CD14-positive monocyte (primary cell): Measurements from ENCODE around the gene MED27. TPM values are rescaled to one million over a fixed set of nuclear protein-coding genes. Genes with fewer than 3 reads are reported as not detected.

Experiments
- DNase-seq, 3 donors: peaks; one replicate each; pipeline ENCODE4 v3.0.0-alpha.2; 2011 to 2022
- H2AFZ ChIP-seq: 2 replicates; pipeline ENCODE4 v1.6.0; 2012; ENCODE audit warnings: mild to moderate bottlenecking, low read depth, low read length, inconsistent platforms; ENCODE audit not compliant: insufficient read depth, poor library complexity, severe bottlenecking
- H3K27ac ChIP-seq, 2 donors: 1 replicate in 1 of 2; 2 replicates in 1 of 2; pipeline ENCODE4 v1.5.1; 2012 to 2013; ENCODE audit warnings: low read length in 2 of 2, control low read depth in 1 of 2, inconsistent platforms in 1 of 2, low read depth in 1 of 2, mild to moderate bottlenecking in 1 of 2
- H3K27me3 ChIP-seq, 2 donors: one replicate each; pipeline versions ENCODE4 v1.6.0 to v1.6.1; 2011 to 2013; ENCODE audit warnings: low read length in 2 of 2; ENCODE audit not compliant: control insufficient read depth in 2 of 2, insufficient read depth in 2 of 2
- H3K36me3 ChIP-seq, 2 donors: replicated peaks in 1 of 2; 1 replicate in 1 of 2; 2 replicates in 1 of 2; pipeline versions ENCODE4 v1.5.1 to v1.6.1; 2012 to 2013; ENCODE audit warnings: low read length in 2 of 2, control low read depth in 1 of 2, inconsistent platforms in 1 of 2, mild to moderate bottlenecking in 1 of 2; ENCODE audit not compliant: insufficient read depth in 2 of 2, control insufficient read depth in 1 of 2
- H3K4me1 ChIP-seq, 2 donors: 1 replicate in 1 of 2; 2 replicates in 1 of 2; pipeline versions ENCODE4 v1.5.1 to v1.6.1; 2012 to 2013; ENCODE audit warnings: low read length in 2 of 2, control low read depth in 1 of 2, inconsistent platforms in 1 of 2, mild to moderate bottlenecking in 1 of 2, moderate library complexity in 1 of 2; ENCODE audit not compliant: insufficient read depth in 2 of 2, control insufficient read depth in 1 of 2
- H3K4me2 ChIP-seq: replicated peaks from 2 replicates; pipeline ENCODE3; 2012; ENCODE audit warnings: low read length, moderate library complexity, mild to moderate bottlenecking; ENCODE audit not compliant: poor library complexity, severe bottlenecking; ENCODE audit errors: extremely low read depth
- H3K4me3 ChIP-seq, 3 experiments: fragments of 200-600 bp in 1 of 3; sonication (generic) in 1 of 3; replicated peaks in 1 of 3; 1 replicate in 2 of 3; 2 replicates in 1 of 3; pipeline ENCODE4 v1.5.1; 2011 to 2013; ENCODE audit warnings: low read length in 3 of 3, mild to moderate bottlenecking in 3 of 3, control low read depth in 2 of 3, low read depth in 2 of 3, inconsistent platforms in 1 of 3, moderate library complexity in 1 of 3
- H3K79me2 ChIP-seq: 2 replicates; pipeline ENCODE4 v1.6.0; 2012; ENCODE audit warnings: mild to moderate bottlenecking, control low read depth, inconsistent platforms, low read length, moderate library complexity; ENCODE audit not compliant: insufficient read depth
- H3K9ac ChIP-seq: 2 replicates; pipeline ENCODE4 v1.6.0; 2017; ENCODE audit warnings: low read length, mild to moderate bottlenecking; ENCODE audit not compliant: insufficient read depth, poor library complexity, severe bottlenecking
- H3K9me3 ChIP-seq, 2 donors: replicated peaks in 1 of 2; 1 replicate in 1 of 2; 2 replicates in 1 of 2; pipeline versions ENCODE4 v1.5.1 to v1.6.1; 2012 to 2013; ENCODE audit warnings: low read length in 2 of 2, control low read depth in 1 of 2; ENCODE audit not compliant: control insufficient read depth in 1 of 2, insufficient read depth in 1 of 2
- H4K20me1 ChIP-seq: 2 replicates; pipeline ENCODE4 v1.6.0; 2012; ENCODE audit warnings: mild to moderate bottlenecking, low read length, control low read depth, moderate library complexity; ENCODE audit not compliant: insufficient read depth
- H3K27ac Mint-ChIP-seq, 7 donors: one replicate each; pipeline ENCODE4 v1.8.0; 2020; ENCODE audit warnings: mild to moderate bottlenecking in 7 of 7, mixed read lengths in 7 of 7, moderate library complexity in 6 of 7, inconsistent platforms in 2 of 7
- H3K27me3 Mint-ChIP-seq, 3 donors: one replicate each; pipeline ENCODE4 v1.8.0; 2021 to 2022; ENCODE audit warnings: low read depth in 3 of 3, mild to moderate bottlenecking in 3 of 3, mixed read lengths in 3 of 3, moderate library complexity in 3 of 3, inconsistent platforms in 1 of 3
- H3K36me3 Mint-ChIP-seq, 2 donors: one replicate each; pipeline ENCODE4 v1.8.0; 2020; ENCODE audit warnings: mixed read lengths in 2 of 2, inconsistent platforms in 1 of 2, mild to moderate bottlenecking in 1 of 2
- H3K4me1 Mint-ChIP-seq: one replicate; pipeline ENCODE4 v1.8.0; 2020; ENCODE audit warnings: mild to moderate bottlenecking, mixed read lengths
- H3K4me3 Mint-ChIP-seq, 2 donors: one replicate each; pipeline ENCODE4 v1.8.0; 2020; ENCODE audit warnings: mild to moderate bottlenecking in 2 of 2, mixed read lengths in 2 of 2, moderate library complexity in 1 of 2
- H3K9me3 Mint-ChIP-seq, 7 donors: one replicate each; pipeline ENCODE4 v1.8.0; 2020 to 2022; ENCODE audit warnings: mixed read lengths in 7 of 7, mild to moderate bottlenecking in 6 of 7, moderate library complexity in 6 of 7, inconsistent platforms in 2 of 7
- WGBS: methylation state at CpG from one replicate; pipeline ENCODE4 v1.1.5; 2013; ENCODE audit warnings: missing lambda C conversion rate; ENCODE audit not compliant: insufficient coverage; 5-methylcytosine and 5-hydroxymethylcytosine counted together
- intact Hi-C, 2 donors: fragments of 100-400 bp; cut with micrococcal nuclease; formaldehyde crosslinking; loops; one replicate each; pipeline versions ENCODE4 v1.15.0 to v1.15.1; 2023
- polyA plus RNA-seq, 3 donors: library from polyadenylated mRNA; depleted of rRNA in 1 of 3; unstranded in 2 of 3; stranded (reverse) in 1 of 3; fragments of 300-500 nt in 2 of 3; fragments of >200 nt in 1 of 3; fragmentation: Illumina TruSeq in 2 of 3; gene quantifications; 1 replicate in 2 of 3; 2 replicates in 1 of 3; pipeline ENCODE4 v1.2.3, GENCODE V29; 2012 to 2021
- TF ChIP-seq, protein P1 (sequence below): fragments of 200-600 bp; IDR thresholded peaks from one replicate; pipeline ENCODE4 v1.8.0; 2022; ENCODE audit warnings: antibody characterized with exemption, mild to moderate bottlenecking

Gene MED27
- polyA plus RNA-seq, 3 donors, result 14.0 to 26.9 (median 25.8) TPM

DNA sequence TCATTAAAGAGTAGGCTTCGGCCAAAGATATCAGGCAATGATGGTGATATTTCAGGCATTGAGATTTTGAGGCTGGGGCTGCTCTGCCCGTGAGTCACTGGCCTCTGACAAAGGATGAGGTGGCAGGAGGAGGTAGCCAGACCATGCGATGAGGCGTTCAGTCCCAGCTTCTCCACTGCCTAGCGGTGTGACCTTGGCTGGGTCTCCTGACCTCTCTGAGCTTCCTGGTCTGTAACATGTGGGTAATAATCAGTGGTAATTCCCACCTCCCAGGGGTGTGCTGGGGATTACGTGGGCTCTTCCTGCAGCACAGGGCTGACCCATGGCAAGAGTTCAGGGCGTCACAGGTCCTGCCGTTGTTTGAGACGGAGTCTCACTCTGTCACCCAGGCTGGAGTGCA lies 266.6 kb downstream of the MED27 start:
- no peak overlapping the region for H2AFZ ChIP-seq
- H3K4me2 ChIP-seq, result no peak overlapping the region
- no peaks in the 10 kb centered on the region for H3K27me3 ChIP-seq
- intact Hi-C loops, result no loop called here
- Mint-ChIP-seq H3K27me3 (peaks cover 9 to 23% (median 12%) of the 10 kb centered on the region in 3 donors), H3K9me3 (peaks cover 0 to 1% (median 0%) of the 10 kb centered on the region in 7 donors), H3K36me3 (no peaks in the 10 kb centered on the region), H3K4me1 (no peaks in the 10 kb centered on the region), H3K27ac (no peak overlapping the region), H3K4me3 (no peak overlapping the region)
- H3K9me3 ChIP-seq, result no peaks in the 10 kb centered on the region
- no peak overlapping the region for H3K27ac ChIP-seq
- DNase-seq, result no peak
- H3K4me1 ChIP-seq, result no peaks in the 10 kb centered on the region
- no peaks in the 10 kb centered on the region for H4K20me1 ChIP-seq
- no peak overlapping the region for H3K4me3 ChIP-seq
- no peak overlapping the region for H3K9ac ChIP-seq
- 96% methylated on average over 7 of the region's 9 CpGs for WGBS
- H3K79me2 ChIP-seq, result no peaks in the 10 kb centered on the region
- no peaks in the 10 kb centered on the region for H3K36me3 ChIP-seq
- TF ChIP-seq, protein P1, sequence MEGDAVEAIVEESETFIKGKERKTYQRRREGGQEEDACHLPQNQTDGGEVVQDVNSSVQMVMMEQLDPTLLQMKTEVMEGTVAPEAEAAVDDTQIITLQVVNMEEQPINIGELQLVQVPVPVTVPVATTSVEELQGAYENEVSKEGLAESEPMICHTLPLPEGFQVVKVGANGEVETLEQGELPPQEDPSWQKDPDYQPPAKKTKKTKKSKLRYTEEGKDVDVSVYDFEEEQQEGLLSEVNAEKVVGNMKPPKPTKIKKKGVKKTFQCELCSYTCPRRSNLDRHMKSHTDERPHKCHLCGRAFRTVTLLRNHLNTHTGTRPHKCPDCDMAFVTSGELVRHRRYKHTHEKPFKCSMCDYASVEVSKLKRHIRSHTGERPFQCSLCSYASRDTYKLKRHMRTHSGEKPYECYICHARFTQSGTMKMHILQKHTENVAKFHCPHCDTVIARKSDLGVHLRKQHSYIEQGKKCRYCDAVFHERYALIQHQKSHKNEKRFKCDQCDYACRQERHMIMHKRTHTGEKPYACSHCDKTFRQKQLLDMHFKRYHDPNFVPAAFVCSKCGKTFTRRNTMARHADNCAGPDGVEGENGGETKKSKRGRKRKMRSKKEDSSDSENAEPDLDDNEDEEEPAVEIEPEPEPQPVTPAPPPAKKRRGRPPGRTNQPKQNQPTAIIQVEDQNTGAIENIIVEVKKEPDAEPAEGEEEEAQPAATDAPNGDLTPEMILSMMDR, result no peak

DNA sequence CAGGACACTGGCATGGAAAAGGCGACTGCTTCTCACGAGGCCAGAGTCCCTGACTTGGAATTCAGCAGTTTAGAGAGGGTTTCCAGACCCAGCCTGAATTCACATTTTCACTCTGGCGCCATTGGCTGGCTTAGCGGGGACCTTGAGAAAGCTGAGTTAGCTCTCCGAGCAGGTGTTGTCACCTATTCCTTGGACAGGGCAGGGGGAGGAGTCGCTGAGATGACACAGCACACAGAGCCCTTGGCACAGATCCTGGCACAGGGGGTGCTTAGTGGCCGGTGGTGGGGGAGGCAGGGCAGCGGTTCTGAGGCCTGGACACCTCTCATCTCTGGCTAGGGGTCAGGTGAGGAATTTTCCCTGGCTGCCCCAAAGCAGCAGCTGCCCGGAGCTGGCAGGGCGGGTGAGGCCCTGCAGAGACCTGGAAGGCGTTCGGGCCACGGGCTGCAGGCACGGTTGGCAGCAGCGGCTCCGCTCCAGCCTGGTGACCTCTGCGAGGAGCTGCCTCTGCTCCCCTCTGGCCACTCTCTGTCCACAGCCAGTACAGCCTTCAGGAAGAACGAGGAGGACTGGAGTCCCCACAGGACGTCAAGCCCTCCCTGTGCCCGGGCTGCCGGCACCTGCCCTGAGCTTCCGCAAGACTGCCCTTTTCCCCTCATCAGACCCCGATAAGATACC lies 267.4 kb downstream of the MED27 start:
- no peaks in the 10 kb centered on the region for H3K36me3 ChIP-seq
- intact Hi-C loops, result no loop called here
- 90% methylated on average over 20 of the region's 23 CpGs for WGBS
- no peak overlapping the region for H3K4me3 ChIP-seq
- peaks cover 0 to under 1% of the 10 kb centered on the region in 2 donors for H3K27me3 ChIP-seq
- no peak overlapping the region for H3K27ac ChIP-seq
- H3K79me2 ChIP-seq, result no peaks in the 10 kb centered on the region
- H3K4me1 ChIP-seq, result no peaks in the 10 kb centered on the region
- H3K4me2 ChIP-seq, result no peak overlapping the region
- no peak overlapping the region for H3K9ac ChIP-seq
- no peaks in the 10 kb centered on the region for H3K36me3 Mint-ChIP-seq
- peak overlapping the region in 1 of 7 donors; percentile 12 for H3K27ac Mint-ChIP-seq
- DNase-seq, result no peak
- no peak overlapping the region for H3K4me3 Mint-ChIP-seq
- H3K9me3 Mint-ChIP-seq, result peaks cover 0 to 3% (median 0%) of the 10 kb centered on the region in 7 donors
- no peaks in the 10 kb centered on the region for H3K4me1 Mint-ChIP-seq
- TF ChIP-seq, protein P1, result no peak
- H3K9me3 ChIP-seq, result no peaks in the 10 kb centered on the region
- no peaks in the 10 kb centered on the region for H4K20me1 ChIP-seq
- H2AFZ ChIP-seq, result no peak overlapping the region
- peaks cover 9 to 29% (median 13%) of the 10 kb centered on the region in 3 donors for H3K27me3 Mint-ChIP-seq
